DMS53 (cell line): Measurements from ENCODE around the gene MTARC1.

Experiments
- DNase-seq: peaks from one replicate; lab custom pipeline; 2025; lab: John Stamatoyannopoulos, UW

MTARC1 gene

DNA sequence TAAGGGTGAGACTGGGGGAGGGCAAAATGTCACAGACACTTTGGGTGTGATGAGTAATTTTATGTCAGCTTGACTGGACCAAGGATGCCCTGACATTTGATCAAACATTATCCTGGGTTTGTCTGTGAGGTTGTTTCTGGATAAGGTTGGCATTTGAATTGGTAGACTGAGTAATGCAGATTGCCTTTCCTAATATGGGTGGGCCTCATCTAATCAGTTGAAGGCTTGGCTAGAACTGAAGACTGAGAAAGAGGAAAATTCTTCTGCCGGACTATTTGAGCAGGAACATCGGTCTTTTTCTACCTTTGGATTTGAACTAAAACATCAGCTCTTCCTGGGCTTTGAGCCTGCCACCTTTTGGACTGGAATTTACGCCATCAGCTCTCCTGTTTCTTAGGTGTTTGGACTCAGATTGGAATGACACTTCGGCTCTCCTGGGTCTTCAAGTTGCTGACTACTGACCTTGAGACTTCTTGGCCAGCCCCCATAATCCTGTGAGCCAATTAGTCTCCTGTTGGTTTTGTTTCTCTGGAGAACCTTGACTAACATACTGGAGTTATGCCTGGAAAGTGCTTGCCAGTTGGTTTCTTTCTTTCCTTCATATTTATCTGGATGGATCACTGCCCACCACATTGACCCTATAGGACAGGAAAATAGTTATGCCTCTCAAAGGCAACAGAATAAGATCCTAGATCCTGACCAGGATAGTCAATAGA lies 47.6 kb downstream of the MTARC1 start:
- no peak for DNase-seq
